Measurements from ENCODE around the gene EEFSEC. TPM values are rescaled to one million over a fixed set of nuclear protein-coding genes. Genes with fewer than 3 reads are reported as not detected.

Gene EEFSEC
- total RNA-seq, 1 experiment from 2014 or later: 9.5 TPM

GRCh38 chr3:128287216-128287615 lies 133.9 kb downstream of the EEFSEC start:
- no peaks in the 10 kb centered on the region for H3K23me2 ChIP-seq (ENCODE audit: insufficient read length, low read depth, low read length, poor library complexity, severe bottlenecking)
- peak overlapping the region; percentile 18 for H3K4me2 ChIP-seq (ENCODE audit: insufficient read depth, insufficient read length, low read length)
- no CpG with 5 or more reads among the region's 2 CpGs for WGBS (ENCODE audit: extremely low coverage, insufficient read length, low lambda C conversion rate)
- peak overlapping the region; percentile 19 to 81 (median 40); a peak in 3 of 7 replicates for H3K27ac Mint-ChIP-seq
- H4K5ac ChIP-seq (ENCODE audit: insufficient read length, low read depth, low read length): no peak overlapping the region
- H3K36me3 Mint-ChIP-seq (ENCODE audit: insufficient read depth in 1 of 3, low read depth in 3 of 3): peaks cover 2 to 16% (median 4%) of the 10 kb centered on the region in 3 experiments; a peak in 4 of 7 replicates
- no peaks in the 10 kb centered on the region for H4K20me1 ChIP-seq (ENCODE audit: control insufficient read depth, insufficient read depth, insufficient read length)
- H2BK20ac ChIP-seq (ENCODE audit: low read depth, low read length, poor library complexity, severe bottlenecking): peak overlapping the region; percentile 29
- H3K23ac ChIP-seq (ENCODE audit: insufficient read length, low read depth, low read length): no peak overlapping the region
- no peaks in the 10 kb centered on the region for H3K79me2 ChIP-seq (ENCODE audit: insufficient read depth, low read length)
- DNase-seq: peak; percentile 23
- no peak overlapping the region for H3T11ph ChIP-seq (ENCODE audit: low read length)
- no peak overlapping the region for H3K4me3 Mint-ChIP-seq
- no peaks in the 10 kb centered on the region for H3K79me1 ChIP-seq (ENCODE audit: insufficient read depth, low read depth, low read length, poor library complexity, severe bottlenecking)
- H3K27me3 ChIP-seq (ENCODE audit: insufficient read depth, low read length): no peaks in the 10 kb centered on the region
- H2AK5ac ChIP-seq (ENCODE audit: insufficient read length, low read length): no peak overlapping the region
- peaks cover 15% of the 10 kb centered on the region for H3K27me3 Mint-ChIP-seq (ENCODE audit: low read depth)
- H3K9ac ChIP-seq (ENCODE audit: extremely low read depth, insufficient read length, low read length): no peak overlapping the region
- peaks cover 4 to 14% of the 10 kb centered on the region in 2 experiments; a peak in 3 of 5 replicates for H3K9me3 Mint-ChIP-seq
- no peak overlapping the region for H2BK120ac ChIP-seq (ENCODE audit: low read depth, low read length, poor library complexity, severe bottlenecking)
- TF ChIP-seq CTCF (conservative IDR thresholded peaks at IDR 0.05): no peak
- H3K14ac ChIP-seq (ENCODE audit: insufficient read depth, low read length): no peak overlapping the region
- H2AFZ ChIP-seq (ENCODE audit: low read length): no peak overlapping the region
- no peak overlapping the region for H2BK12ac ChIP-seq (ENCODE audit: insufficient read length, low read depth, low read length)
- no peaks in the 10 kb centered on the region for H3K9me3 ChIP-seq (ENCODE audit: control insufficient read depth, low read depth, low read length)
- H4K8ac ChIP-seq (replicated peaks; ENCODE audit: insufficient read length, low read depth, low read length): no peak overlapping the region
- no peak overlapping the region; the same call in 1 of the 2 replicates for H3K4ac ChIP-seq (ENCODE audit: low read depth, low read length)
- H2BK15ac ChIP-seq (ENCODE audit: low read depth, low read length): no peak overlapping the region
- H3K56ac ChIP-seq (ENCODE audit: insufficient read length, low read depth, low read length): no peak overlapping the region
- no peak overlapping the region for H2BK5ac ChIP-seq (ENCODE audit: insufficient read length, low read length)
- no peak overlapping the region for H4K91ac ChIP-seq (ENCODE audit: insufficient read length, low read depth, low read length)
- H3K4me1 ChIP-seq (ENCODE audit: insufficient read depth, low read length): peaks cover 18% of the 10 kb centered on the region; the same call in 1 of the 2 replicates
- peak overlapping the region; percentile 57 for H3K18ac ChIP-seq (ENCODE audit: insufficient read length, low read depth, low read length)
- H3K27ac ChIP-seq (ENCODE audit: insufficient read length, low read depth, low read length): no peak overlapping the region
- peaks cover 37 to 38% of the 10 kb centered on the region in 2 experiments for H3K4me1 Mint-ChIP-seq
